OCI-LY3 (cell line): ENCODE measurements around the gene PLB1.

Experiments used
- EZH2phosphoT487 ChIP-seq: fragments of 200-600 bp; shearing (Covaris generic); IDR thresholded peaks from 2 replicates; pipeline ENCODE4 v1.6.1; 2018; ENCODE audit warnings: antibody characterized with exemption, mixed run types, low read depth
- TF ChIP-seq, protein P1 (sequence below): fragments of 200-600, 300-600 bp; sonication (generic); IDR thresholded peaks from 2 replicates; pipeline ENCODE4 v1.5.1; 2014; ENCODE audit warnings: antibody characterized with exemption, low read length, low read depth

GRCh38 chr2:28543316-28544035 lies 47.6 kb downstream of the PLB1 start:
- TF ChIP-seq, protein P1, sequence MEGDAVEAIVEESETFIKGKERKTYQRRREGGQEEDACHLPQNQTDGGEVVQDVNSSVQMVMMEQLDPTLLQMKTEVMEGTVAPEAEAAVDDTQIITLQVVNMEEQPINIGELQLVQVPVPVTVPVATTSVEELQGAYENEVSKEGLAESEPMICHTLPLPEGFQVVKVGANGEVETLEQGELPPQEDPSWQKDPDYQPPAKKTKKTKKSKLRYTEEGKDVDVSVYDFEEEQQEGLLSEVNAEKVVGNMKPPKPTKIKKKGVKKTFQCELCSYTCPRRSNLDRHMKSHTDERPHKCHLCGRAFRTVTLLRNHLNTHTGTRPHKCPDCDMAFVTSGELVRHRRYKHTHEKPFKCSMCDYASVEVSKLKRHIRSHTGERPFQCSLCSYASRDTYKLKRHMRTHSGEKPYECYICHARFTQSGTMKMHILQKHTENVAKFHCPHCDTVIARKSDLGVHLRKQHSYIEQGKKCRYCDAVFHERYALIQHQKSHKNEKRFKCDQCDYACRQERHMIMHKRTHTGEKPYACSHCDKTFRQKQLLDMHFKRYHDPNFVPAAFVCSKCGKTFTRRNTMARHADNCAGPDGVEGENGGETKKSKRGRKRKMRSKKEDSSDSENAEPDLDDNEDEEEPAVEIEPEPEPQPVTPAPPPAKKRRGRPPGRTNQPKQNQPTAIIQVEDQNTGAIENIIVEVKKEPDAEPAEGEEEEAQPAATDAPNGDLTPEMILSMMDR: no peak
- no peak for TF ChIP-seq EZH2phosphoT487
